HEK293T (cell line): ENCODE results near the gene LRFN4.

Experiments
- ARNT ChIP-seq: fragments of 450-650 bp; IDR thresholded peaks from 2 replicates; pipeline ENCODE4 v1.6.1; 2017; ENCODE audit warnings: mild to moderate bottlenecking
- ELF4 ChIP-seq: fragments of 450-650 bp; IDR thresholded peaks from 2 replicates; pipeline ENCODE4 v1.6.1; 2017; ENCODE audit warnings: antibody characterized with exemption
- FOXA1 ChIP-seq: fragments of 450-650 bp; IDR thresholded peaks from 2 replicates; pipeline ENCODE4 v1.6.1; 2016; ENCODE audit warnings: mild to moderate bottlenecking
- FOXK2 ChIP-seq: fragments of 450-650 bp; IDR thresholded peaks from 2 replicates; pipeline ENCODE4 v1.6.1; 2016; ENCODE audit warnings: mild to moderate bottlenecking
- FOXM1 ChIP-seq: fragments of 450-650 bp; IDR thresholded peaks from 2 replicates; pipeline ENCODE4 v1.6.1; 2017; ENCODE audit warnings: mild to moderate bottlenecking, borderline replicate concordance
- LEF1 ChIP-seq: fragments of 450-650 bp; IDR thresholded peaks from 2 replicates; pipeline ENCODE4 v1.6.1; 2017; ENCODE audit warnings: mild to moderate bottlenecking, borderline replicate concordance
- NFRKB ChIP-seq: fragments of 450-650 bp; IDR thresholded peaks from 2 replicates; pipeline ENCODE4 v1.6.1; 2016; ENCODE audit warnings: mild to moderate bottlenecking, moderate library complexity
- SP1 ChIP-seq: fragments of 450-650 bp; IDR thresholded peaks from 2 replicates; pipeline ENCODE4 v1.6.1; 2017
- SUZ12 ChIP-seq: fragments of 450-650 bp; IDR thresholded peaks from 2 replicates; pipeline ENCODE4 v1.6.1; 2016; ENCODE audit warnings: mild to moderate bottlenecking
- TARDBP ChIP-seq: fragments of 450-650 bp; IDR thresholded peaks from 2 replicates; pipeline ENCODE4 v1.6.1; 2016
- ZNF384 ChIP-seq: fragments of 450-650 bp; IDR thresholded peaks from 2 replicates; pipeline ENCODE4 v1.6.1; 2016
- TF ChIP-seq, protein P1 (sequence below): fragments of 450-650 bp; IDR thresholded peaks from 2 replicates; pipeline ENCODE4 v1.6.1; 2016

DNA sequence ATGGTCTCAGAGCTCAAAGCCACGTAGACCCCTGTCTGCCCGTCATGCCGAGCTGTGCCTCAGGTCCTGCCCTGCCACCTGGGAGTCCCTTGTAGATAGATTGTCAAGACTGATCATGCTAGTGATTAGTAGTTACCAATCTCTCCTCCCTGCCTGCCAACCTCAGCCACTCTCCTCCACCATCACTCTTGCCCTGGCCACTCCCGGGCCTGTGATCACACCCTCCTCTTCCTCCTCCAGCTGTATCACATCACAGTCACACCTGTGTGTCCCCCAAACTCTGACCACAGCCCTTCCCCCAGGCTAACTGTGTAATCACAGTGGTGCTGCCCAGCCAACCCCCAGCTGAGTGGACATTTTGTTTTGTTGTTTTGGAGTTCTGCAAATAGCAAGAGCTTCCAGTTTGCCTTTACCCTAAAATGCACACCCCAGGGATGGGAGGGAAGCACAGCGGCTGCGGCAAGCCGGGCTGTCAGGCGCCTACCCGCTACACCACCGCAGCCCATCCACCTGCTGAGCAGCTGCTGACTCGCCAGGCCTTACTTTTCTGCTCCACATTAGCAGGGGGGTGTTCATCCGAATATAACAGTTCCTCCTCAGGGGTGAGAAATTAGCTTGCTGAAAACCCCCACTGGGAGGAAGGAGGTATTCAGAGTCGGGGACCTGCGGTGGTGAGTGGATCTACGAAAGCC, 45.8 kb downstream of the LRFN4 start:
- TF ChIP-seq SP1, result no peak
- TF ChIP-seq, protein P1, sequence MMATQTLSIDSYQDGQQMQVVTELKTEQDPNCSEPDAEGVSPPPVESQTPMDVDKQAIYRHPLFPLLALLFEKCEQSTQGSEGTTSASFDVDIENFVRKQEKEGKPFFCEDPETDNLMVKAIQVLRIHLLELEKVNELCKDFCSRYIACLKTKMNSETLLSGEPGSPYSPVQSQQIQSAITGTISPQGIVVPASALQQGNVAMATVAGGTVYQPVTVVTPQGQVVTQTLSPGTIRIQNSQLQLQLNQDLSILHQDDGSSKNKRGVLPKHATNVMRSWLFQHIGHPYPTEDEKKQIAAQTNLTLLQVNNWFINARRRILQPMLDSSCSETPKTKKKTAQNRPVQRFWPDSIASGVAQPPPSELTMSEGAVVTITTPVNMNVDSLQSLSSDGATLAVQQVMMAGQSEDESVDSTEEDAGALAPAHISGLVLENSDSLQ, result no peak
- no peak for TF ChIP-seq TARDBP
- TF ChIP-seq ELF4, result no peak
- no peak for TF ChIP-seq FOXM1
- TF ChIP-seq NFRKB, result no peak
- TF ChIP-seq SUZ12, result no peak
- TF ChIP-seq FOXA1, result no peak
- no peak for TF ChIP-seq LEF1
- no peak for TF ChIP-seq ZNF384
- no peak for TF ChIP-seq ARNT
- TF ChIP-seq FOXK2, result no peak
